Keratinocyte (primary cell): ENCODE results near the gene RPS23. TPM values are rescaled to one million over a fixed set of nuclear protein-coding genes. Genes with fewer than 3 reads are reported as not detected.
A peak's percentile ranks its signal among the peaks of the same experiment; 100 is the strongest.

ENCODE experiments used
- DNase-seq: peaks from one replicate; pipeline ENCODE4 v3.0.0-alpha.2; 2011; ENCODE audit warnings: low read depth, missing footprints, low spot score
- FAIRE-seq: peaks from 2 replicates; lab custom pipeline; 2011; peaks lifted over from hg19 to GRCh38; lab: Jason Lieb, UNC
- H2AFZ ChIP-seq: 2 replicates; pipeline ENCODE4 v1.6.0; 2012; ENCODE audit warnings: low read length, control low read depth, inconsistent platforms; ENCODE audit not compliant: control insufficient read depth
- H3K27ac ChIP-seq: 2 replicates; pipeline ENCODE4 v1.5.1; 2011; ENCODE audit warnings: low read length; ENCODE audit not compliant: control insufficient read depth, insufficient read depth
- H3K27me3 ChIP-seq: 3 replicates; pipeline ENCODE4 v1.6.0; 2011; ENCODE audit warnings: low read length; ENCODE audit not compliant: control insufficient read depth, insufficient read depth; ENCODE audit errors: extremely low read depth
- H3K36me3 ChIP-seq, 2 experiments: 2 replicates in 1 of 2; 3 replicates in 1 of 2; pipeline ENCODE4 v1.5.1; 2011; ENCODE audit warnings: low read length in 2 of 2, mild to moderate bottlenecking in 1 of 2; ENCODE audit not compliant: control insufficient read depth in 2 of 2, insufficient read depth in 2 of 2; ENCODE audit errors: extremely low read depth in 1 of 2
- H3K4me1 ChIP-seq: 3 replicates; pipeline ENCODE4 v1.5.1; 2011; ENCODE audit warnings: low read length; ENCODE audit not compliant: control insufficient read depth, insufficient read depth; ENCODE audit errors: extremely low read depth
- H3K4me2 ChIP-seq: 3 replicates; pipeline ENCODE4 v1.6.0; 2011; ENCODE audit warnings: low read depth, low read length; ENCODE audit not compliant: control insufficient read depth, insufficient read depth; ENCODE audit errors: extremely low read depth
- H3K4me3 ChIP-seq, 3 experiments: fragments of 200-600 bp in 1 of 3; sonication (generic) in 1 of 3; 2 replicates in 2 of 3; 3 replicates in 1 of 3; pipeline ENCODE4 v1.5.1; 2011 to 2016; ENCODE audit warnings: low read length in 3 of 3, mild to moderate bottlenecking in 3 of 3, control low read depth in 2 of 3, inconsistent platforms in 1 of 3, low read depth in 1 of 3, mixed read lengths in 1 of 3, mixed run types in 1 of 3, moderate library complexity in 1 of 3; ENCODE audit not compliant: control insufficient read depth in 2 of 3, insufficient read depth in 2 of 3; ENCODE audit errors: extremely low read depth in 1 of 3
- H3K79me2 ChIP-seq: 2 replicates; pipeline ENCODE4 v1.6.0; 2012; ENCODE audit warnings: low read length; ENCODE audit not compliant: control insufficient read depth, insufficient read depth
- H3K9ac ChIP-seq: 3 replicates; pipeline ENCODE4 v1.6.0; 2011; ENCODE audit warnings: low read length; ENCODE audit not compliant: control insufficient read depth, insufficient read depth; ENCODE audit errors: extremely low read depth
- H3K9me1 ChIP-seq: 3 replicates; pipeline ENCODE4 v1.6.0; 2011; ENCODE audit warnings: low read length; ENCODE audit not compliant: control insufficient read depth, insufficient read depth; ENCODE audit errors: extremely low read depth
- H3K9me3 ChIP-seq: 2 replicates; pipeline ENCODE4 v1.5.1; 2012; ENCODE audit warnings: low read depth, low read length; ENCODE audit not compliant: control insufficient read depth
- H4K20me1 ChIP-seq: 3 replicates; pipeline ENCODE4 v1.6.0; 2011; ENCODE audit warnings: low read length; ENCODE audit not compliant: control insufficient read depth, insufficient read depth; ENCODE audit errors: extremely low read depth
- CTCF ChIP-seq, 3 experiments: IDR thresholded peaks in 1 of 3; conservative IDR thresholded peaks in 1 of 3; optimal IDR thresholded peaks in 1 of 3; 2 replicates in 2 of 3; 3 replicates in 1 of 3; pipeline versions ENCODE3 to v1.5.1; 2011; ENCODE audit warnings: low read length in 3 of 3, mild to moderate bottlenecking in 3 of 3, moderate library complexity in 2 of 3, control low read depth in 1 of 3, inconsistent platforms in 1 of 3; ENCODE audit not compliant: insufficient read depth in 2 of 3; ENCODE audit errors: extremely low read depth in 1 of 3
- EZH2 ChIP-seq: IDR thresholded peaks from one replicate; pipeline ENCODE4 v1.6.1; 2012; ENCODE audit warnings: inconsistent platforms, mild to moderate bottlenecking, low read length, moderate library complexity
- dilution Hi-C: fragments of 300-500 bp; cut with MboI; formaldehyde crosslinking; loops from one replicate; pipeline ENCODE4 v1.7.0; 2020; ENCODE audit warnings: low sequenced_read_pairs; ENCODE audit not compliant: extremely low pct_ligation_motif_present
- polyA plus RNA-seq, 5 experiments: library from polyadenylated mRNA; depleted of rRNA in 3 of 5; stranded (reverse) in 3 of 5; stranded (forward) in 1 of 5; unstranded in 1 of 5; fragments of >200 nt; gene quantifications; 1 replicate in 1 of 5; 2 replicates in 3 of 5; 3 replicates in 1 of 5; pipeline versions ENCODE4 v1.2.1 to v1.2.3, GENCODE V29; 2011 to 2012; ENCODE audit warnings: missing spikeins in 2 of 5, low read depth in 1 of 5, low replicate concordance in 1 of 5

RPS23 gene
- polyA plus RNA-seq, 1 donor (not counting 4 experiments of a cell fraction or from before 2014, with no cell fraction given), result 2,776 TPM

- H3K9me1 ChIP-seq, result no peaks in the 10 kb centered on the region
- H3K9ac ChIP-seq, result peak overlapping the region; percentile 97
- TF ChIP-seq EZH2 (no peak), CTCF (optimal IDR thresholded peaks at IDR 0.05 in 1 of 3, IDR thresholded peaks at IDR 0.05 in 1 of 3, conservative IDR thresholded peaks at IDR 0.05 in 1 of 3; ENCODE audit: extremely low read depth in 1 of 3, insufficient read depth in 2 of 3, low read length in 3 of 3) (no peak)
- peaks cover 17 to 28% of the 10 kb centered on the region in 2 experiments for H3K36me3 ChIP-seq
- H3K4me3 ChIP-seq, result peak overlapping the region; percentile 92 to 97 (median 93)
- no peaks in the 10 kb centered on the region for H3K27me3 ChIP-seq
- FAIRE-seq (no peak), DNase-seq (no peak)
- no peak overlapping the region for H2AFZ ChIP-seq
- peak overlapping the region; percentile 69 for H3K4me2 ChIP-seq
- H3K4me1 ChIP-seq, result peaks cover 10% of the 10 kb centered on the region
- H3K9me3 ChIP-seq, result no peaks in the 10 kb centered on the region
- dilution Hi-C loops, result no loop called here
- peaks cover 30% of the 10 kb centered on the region for H3K79me2 ChIP-seq
- no peaks in the 10 kb centered on the region for H4K20me1 ChIP-seq
- H3K27ac ChIP-seq, result peak overlapping the region; percentile 93
Observed at GRCh38 chr5:82277613-82277986, 554 bp downstream of the RPS23 start.

GRCh38 chr5:82276800-82277612 is 1.1 kb downstream of the RPS23 start:
- no peaks in the 10 kb centered on the region for H3K27me3 ChIP-seq
- H3K9ac ChIP-seq, result peak overlapping the region; percentile 97
- peaks cover 30% of the 10 kb centered on the region for H3K79me2 ChIP-seq
- no peak overlapping the region for H2AFZ ChIP-seq
- TF ChIP-seq CTCF (optimal IDR thresholded peaks at IDR 0.05 in 1 of 3, IDR thresholded peaks at IDR 0.05 in 1 of 3, conservative IDR thresholded peaks at IDR 0.05 in 1 of 3; ENCODE audit: extremely low read depth in 1 of 3, insufficient read depth in 2 of 3, low read length in 3 of 3) (no peak), EZH2 (no peak)
- peaks cover 10% of the 10 kb centered on the region for H3K4me1 ChIP-seq
- H3K36me3 ChIP-seq, result peaks cover 17 to 28% of the 10 kb centered on the region in 2 experiments
- no peaks in the 10 kb centered on the region for H4K20me1 ChIP-seq
- H3K4me2 ChIP-seq, result peak overlapping the region; percentile 69
- H3K4me3 ChIP-seq, result peak overlapping the region; percentile 92 to 97 (median 93)
- DNase-seq (no peak), FAIRE-seq (no peak)
- no peaks in the 10 kb centered on the region for H3K9me3 ChIP-seq
- dilution Hi-C loops, result no loop called here
- peak overlapping the region; percentile 93 for H3K27ac ChIP-seq
- no peaks in the 10 kb centered on the region for H3K9me1 ChIP-seq
